SJSA1 (cell line): Measurements from ENCODE around the gene RUVBL1. TPM values are rescaled to one million over a fixed set of nuclear protein-coding genes. Genes with fewer than 3 reads are reported as not detected.

Experiments
- DNase-seq, 2 experiments: peaks; one replicate each; pipeline ENCODE4 v3.0.0-alpha.2; 2015 to 2020; ENCODE audit warnings: low spot score in 2 of 2, low read depth in 1 of 2
- H3K27ac ChIP-seq: fragments of 250-450 bp; sonication (Bioruptor Pico); 2 replicates; pipeline ENCODE4 v1.5.1; 2020; ENCODE audit warnings: mild to moderate bottlenecking, moderate library complexity
- H3K27me3 ChIP-seq: fragments of 250-450 bp; sonication (Bioruptor Pico); replicated peaks from 2 replicates; pipeline ENCODE4 v1.5.1; 2020; ENCODE audit warnings: mild to moderate bottlenecking, moderate library complexity
- H3K36me3 ChIP-seq: fragments of 250-450 bp; sonication (Bioruptor Pico); 2 replicates; pipeline ENCODE4 v1.5.1; 2020; ENCODE audit warnings: mild to moderate bottlenecking
- H3K4me1 ChIP-seq: fragments of 250-450 bp; sonication (Bioruptor Pico); replicated peaks from 2 replicates; pipeline ENCODE4 v1.6.1; 2021; ENCODE audit warnings: mild to moderate bottlenecking
- H3K4me3 ChIP-seq: fragments of 250-450 bp; sonication (Bioruptor Pico); 2 replicates; pipeline ENCODE4 v1.5.1; 2020; ENCODE audit warnings: mild to moderate bottlenecking
- H3K9me3 ChIP-seq: fragments of 250-450 bp; sonication (Bioruptor Pico); replicated peaks from 2 replicates; pipeline ENCODE4 v1.5.1; 2020; ENCODE audit warnings: mild to moderate bottlenecking
- total RNA-seq: library from RNA; depleted of rRNA; stranded (reverse); fragments of >200 nt; shearing (Covaris generic); gene quantifications from 2 replicates; pipeline ENCODE4 v1.2.3, GENCODE V29; 2014

Gene RUVBL1
- total RNA-seq, 1 experiment from 2014 or later = 101 TPM

- no peaks in the 10 kb centered on the region for H3K27me3 ChIP-seq
- no peaks in the 10 kb centered on the region for H3K9me3 ChIP-seq
- H3K4me1 ChIP-seq = peaks cover 21% of the 10 kb centered on the region
- no peak overlapping the region for H3K27ac ChIP-seq
- no peak overlapping the region for H3K4me3 ChIP-seq
- DNase-seq = no peak
- peaks cover 57% of the 10 kb centered on the region for H3K36me3 ChIP-seq
These were observed 39.5 kb downstream of the RUVBL1 start for GRCh38 chr3:128083980-128084674.

- DNase-seq = no peak
- Histone ChIP-seq H3K4me1 (peaks cover 22% of the 10 kb centered on the region), H3K4me3 (no peak overlapping the region), H3K27me3 (no peaks in the 10 kb centered on the region), H3K9me3 (no peaks in the 10 kb centered on the region), H3K36me3 (peaks cover 64% of the 10 kb centered on the region), H3K27ac (no peak overlapping the region)
These were observed 40.2 kb downstream of the RUVBL1 start for GRCh38 chr3:128083396-128083795.

- Histone ChIP-seq H3K4me1 (peaks cover 22% of the 10 kb centered on the region), H3K27me3 (no peaks in the 10 kb centered on the region), H3K4me3 (no peak overlapping the region), H3K27ac (no peak overlapping the region), H3K36me3 (peaks cover 65% of the 10 kb centered on the region), H3K9me3 (no peaks in the 10 kb centered on the region)
- DNase-seq = no peak
These were observed 41.1 kb downstream of the RUVBL1 start for GRCh38 chr3:128082546-128082945.

GRCh38 chr3:128081846-128082245 lies 41.8 kb downstream of the RUVBL1 start:
- H3K4me1 ChIP-seq = peaks cover 22% of the 10 kb centered on the region
- no peak for DNase-seq
- no peak overlapping the region for H3K27ac ChIP-seq

GRCh38 chr3:128081226-128081625 lies 42.4 kb downstream of the RUVBL1 start:
- no peak for DNase-seq
- H3K4me3 ChIP-seq = no peak overlapping the region

More at GRCh38 chr3:128081846-128082245, 41.8 kb downstream of the RUVBL1 start:
- Histone ChIP-seq H3K27me3 (no peaks in the 10 kb centered on the region), H3K4me3 (no peak overlapping the region), H3K9me3 (no peaks in the 10 kb centered on the region), H3K36me3 (peaks cover 61% of the 10 kb centered on the region)

GRCh38 chr3:128080323-128081080 lies 43.1 kb downstream of the RUVBL1 start:
- Histone ChIP-seq H3K27ac (peak overlapping the region; percentile 46), H3K4me1 (peaks cover 22% of the 10 kb centered on the region), H3K9me3 (no peaks in the 10 kb centered on the region), H3K36me3 (peaks cover 59% of the 10 kb centered on the region), H3K27me3 (no peaks in the 10 kb centered on the region), H3K4me3 (no peak overlapping the region)
- DNase-seq = peak; percentile 69 to 71

More at GRCh38 chr3:128081226-128081625, 42.4 kb downstream of the RUVBL1 start:
- no peak overlapping the region for H3K27ac ChIP-seq
- peaks cover 58% of the 10 kb centered on the region for H3K36me3 ChIP-seq
- no peaks in the 10 kb centered on the region for H3K9me3 ChIP-seq
- peaks cover 22% of the 10 kb centered on the region for H3K4me1 ChIP-seq
- H3K27me3 ChIP-seq = no peaks in the 10 kb centered on the region

GRCh38 chr3:128079823-128080222 lies 43.8 kb downstream of the RUVBL1 start:
- DNase-seq = no peak
- Histone ChIP-seq H3K9me3 (no peaks in the 10 kb centered on the region), H3K36me3 (peaks cover 62% of the 10 kb centered on the region), H3K27me3 (no peaks in the 10 kb centered on the region), H3K27ac (0 out of 2 replicates have a peak overlapping the region, but pooled peaks have one; percentile 46), H3K4me1 (peaks cover 22% of the 10 kb centered on the region), H3K4me3 (no peak overlapping the region)

GRCh38 chr3:128078875-128079274 lies 44.7 kb downstream of the RUVBL1 start:
- no peak for DNase-seq
- Histone ChIP-seq H3K36me3 (peaks cover 65% of the 10 kb centered on the region), H3K27me3 (no peaks in the 10 kb centered on the region), H3K27ac (no peak overlapping the region), H3K4me3 (no peak overlapping the region), H3K9me3 (no peaks in the 10 kb centered on the region), H3K4me1 (peaks cover 28% of the 10 kb centered on the region)

GRCh38 chr3:128078322-128078721 lies 45.3 kb downstream of the RUVBL1 start:
- peaks cover 65% of the 10 kb centered on the region for H3K36me3 ChIP-seq
- H3K4me1 ChIP-seq = peaks cover 34% of the 10 kb centered on the region
- no peak for DNase-seq
- H3K9me3 ChIP-seq = no peaks in the 10 kb centered on the region
- no peak overlapping the region for H3K4me3 ChIP-seq
- H3K27me3 ChIP-seq = no peaks in the 10 kb centered on the region
- no peak overlapping the region for H3K27ac ChIP-seq

- no peaks in the 10 kb centered on the region for H3K27me3 ChIP-seq
- no peaks in the 10 kb centered on the region for H3K9me3 ChIP-seq
- peaks cover 40% of the 10 kb centered on the region for H3K4me1 ChIP-seq
- H3K36me3 ChIP-seq = peaks cover 70% of the 10 kb centered on the region
- no peak overlapping the region for H3K27ac ChIP-seq
- no peak for DNase-seq
- no peak overlapping the region for H3K4me3 ChIP-seq
These were observed 45.9 kb downstream of the RUVBL1 start for GRCh38 chr3:128077665-128078064.

GRCh38 chr3:128077202-128077624 lies 46.4 kb downstream of the RUVBL1 start:
- Histone ChIP-seq H3K4me1 (peaks cover 40% of the 10 kb centered on the region), H3K36me3 (peaks cover 70% of the 10 kb centered on the region), H3K4me3 (no peak overlapping the region), H3K27me3 (no peaks in the 10 kb centered on the region), H3K27ac (no peak overlapping the region), H3K9me3 (no peaks in the 10 kb centered on the region)
- no peak for DNase-seq

GRCh38 chr3:128076483-128077201 lies 47.0 kb downstream of the RUVBL1 start:
- peaks cover 72% of the 10 kb centered on the region for H3K36me3 ChIP-seq
- H3K27ac ChIP-seq = no peak overlapping the region
- no peaks in the 10 kb centered on the region for H3K27me3 ChIP-seq
- no peak for DNase-seq
- no peak overlapping the region for H3K4me3 ChIP-seq
- peaks cover 40% of the 10 kb centered on the region for H3K4me1 ChIP-seq
- no peaks in the 10 kb centered on the region for H3K9me3 ChIP-seq

GRCh38 chr3:128075522-128076482 lies 47.8 kb downstream of the RUVBL1 start:
- Histone ChIP-seq H3K4me1 (peaks cover 36% of the 10 kb centered on the region), H3K4me3 (no peak overlapping the region), H3K36me3 (peaks cover 72% of the 10 kb centered on the region), H3K9me3 (no peaks in the 10 kb centered on the region), H3K27me3 (no peaks in the 10 kb centered on the region), H3K27ac (no peak overlapping the region)
- DNase-seq = no peak
